GM18502 (cell line): Measurements from ENCODE around the gene EIF4E1B.

Source experiments
- ATAC-seq: cut with Tn5 transposase; IDR thresholded peaks from one replicate; pipeline ENCODE4 v1.9.1; 2021; ENCODE audit warnings: mild to moderate bottlenecking; ENCODE audit not compliant: unreplicated experiment, poor library complexity

EIF4E1B gene

GRCh38 chr5:176644878-176645670 is 14.6 kb downstream of the EIF4E1B start:
- no peak for ATAC-seq

GRCh38 chr5:176646049-176646706 is 15.7 kb downstream of the EIF4E1B start:
- no peak for ATAC-seq

- ATAC-seq = peak; percentile 24
These were observed 16.2 kb downstream of the EIF4E1B start for GRCh38 chr5:176646707-176647029.

- peak; percentile 97 for ATAC-seq
These were observed 16.8 kb downstream of the EIF4E1B start, which contains the start of gene TSPAN17 for GRCh38 chr5:176647030-176647842. Gene TSPAN17, plus strand, starts transcription at chr5:176647484. Its CDS starts 132 bp downstream, at chr5:176647616.

- ATAC-seq = no peak
These were observed 17.5 kb downstream of the EIF4E1B start for GRCh38 chr5:176647843-176648473.

- no peak for ATAC-seq
These were observed 18.2 kb downstream of the EIF4E1B start for GRCh38 chr5:176648474-176649194.

GRCh38 chr5:176650354-176650884 is 19.9 kb downstream of the EIF4E1B start:
- no peak for ATAC-seq

GRCh38 chr5:176651472-176651980 is 21.1 kb downstream of the EIF4E1B start:
- ATAC-seq = no peak

- no peak for ATAC-seq
These were observed 21.7 kb downstream of the EIF4E1B start for GRCh38 chr5:176652136-176652535.

GRCh38 chr5:176653401-176654385 is 23.2 kb downstream of the EIF4E1B start:
- no peak for ATAC-seq

- ATAC-seq = no peak
These were observed 24.4 kb downstream of the EIF4E1B start for GRCh38 chr5:176654856-176655255.

- ATAC-seq = no peak
These were observed 26.1 kb downstream of the EIF4E1B start for GRCh38 chr5:176656467-176656990.

GRCh38 chr5:176658007-176658599 is 27.6 kb downstream of the EIF4E1B start:
- ATAC-seq = peak; percentile 52

- ATAC-seq = no peak
These were observed 28.5 kb downstream of the EIF4E1B start for GRCh38 chr5:176658817-176659511.

GRCh38 chr5:176659512-176659839 is 29.0 kb downstream of the EIF4E1B start:
- no peak for ATAC-seq

- ATAC-seq = no peak
These were observed 29.5 kb downstream of the EIF4E1B start for GRCh38 chr5:176659860-176660461.

- peak; percentile 23 for ATAC-seq
These were observed 30.0 kb downstream of the EIF4E1B start for GRCh38 chr5:176660530-176660859.
